Endothelial cell of umbilical vein (primary cell): ENCODE data around the gene ACOX3.

ENCODE experiments used
- CTCF ChIP-seq, 2 donors: IDR thresholded peaks; 1 replicate in 1 of 2; 2 replicates in 1 of 2; pipeline ENCODE4 v1.5.1; 2011; ENCODE audit warnings: low read length in 2 of 2, mild to moderate bottlenecking in 2 of 2, moderate library complexity in 2 of 2, control low read depth in 1 of 2, inconsistent platforms in 1 of 2, low read depth in 1 of 2; ENCODE audit not compliant: insufficient read depth in 1 of 2; ENCODE audit errors: extremely low read depth in 1 of 2
- EZH2 ChIP-seq: IDR thresholded peaks from 2 replicates; pipeline ENCODE4 v1.6.1; 2012; ENCODE audit warnings: borderline replicate concordance, low read depth, mild to moderate bottlenecking, moderate library complexity, low read length, inconsistent platforms; ENCODE audit not compliant: severe bottlenecking
- POLR2A ChIP-seq: IDR thresholded peaks from 2 replicates; pipeline ENCODE4 v1.6.1; 2012; ENCODE audit warnings: low read depth, mild to moderate bottlenecking, control low read depth, low read length
- POLR2AphosphoS5 ChIP-seq: IDR thresholded peaks from 2 replicates; pipeline ENCODE4 v1.6.1; 2012; ENCODE audit warnings: low read depth, mild to moderate bottlenecking, control low read depth, low read length, moderate library complexity; ENCODE audit not compliant: insufficient read depth
- TF ChIP-seq, protein P1 (sequence below): IDR thresholded peaks from 2 replicates; pipeline ENCODE4 v1.6.1; 2011; ENCODE audit not compliant: insufficient read depth, insufficient read length

- no peak for TF ChIP-seq POLR2A
- TF ChIP-seq, protein P1, sequence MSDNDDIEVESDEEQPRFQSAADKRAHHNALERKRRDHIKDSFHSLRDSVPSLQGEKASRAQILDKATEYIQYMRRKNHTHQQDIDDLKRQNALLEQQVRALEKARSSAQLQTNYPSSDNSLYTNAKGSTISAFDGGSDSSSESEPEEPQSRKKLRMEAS = no peak
- no peak for TF ChIP-seq CTCF (IDR thresholded peaks at IDR 0.05; ENCODE audit: extremely low read depth in 1 of 2, insufficient read depth in 1 of 2, low read depth in 1 of 2, low read length in 2 of 2)
- no peak for TF ChIP-seq EZH2
- no peak for TF ChIP-seq POLR2AphosphoS5
These were observed 104.7 kb downstream of the ACOX3 start for GRCh38 chr4:8335848-8336247.
